Progenitor cell of endocrine pancreas (in vitro differentiated cells): ENCODE data around the gene DGKH. TPM values are rescaled to one million over a fixed set of nuclear protein-coding genes. Genes with fewer than 3 reads are reported as not detected.

ENCODE experiments used
- DNase-seq: peaks from one replicate; pipeline ENCODE4 v3.0.0; 2021; ENCODE audit warnings: low spot score; ENCODE audit not compliant: unreplicated experiment
- H3K27ac Mint-ChIP-seq: 2 replicates; pipeline ENCODE4 v1.8.0; 2021; ENCODE audit warnings: mild to moderate bottlenecking, moderate library complexity, mixed read lengths
- H3K27me3 Mint-ChIP-seq: 2 replicates; pipeline ENCODE4 v1.8.0; 2021; ENCODE audit warnings: mixed read lengths
- H3K36me3 Mint-ChIP-seq: 2 replicates; pipeline ENCODE4 v1.8.0; 2022; ENCODE audit warnings: mixed read lengths; ENCODE audit not compliant: insufficient read depth
- H3K4me1 Mint-ChIP-seq: 2 replicates; pipeline ENCODE4 v1.8.0; 2021; ENCODE audit warnings: low read depth, mixed read lengths
- H3K4me3 Mint-ChIP-seq: 2 replicates; pipeline ENCODE4 v1.8.0; 2021; ENCODE audit warnings: low read depth, mild to moderate bottlenecking, moderate library complexity, mixed read lengths
- H3K9me3 Mint-ChIP-seq: 2 replicates; pipeline ENCODE4 v1.8.0; 2021; ENCODE audit warnings: low read depth, mixed read lengths
- CTCF ChIP-seq: fragments of 200-600 bp; sonication (generic); IDR thresholded peaks from one replicate; pipeline ENCODE4 v1.5.0; 2021; ENCODE audit warnings: antibody characterized with exemption, mild to moderate bottlenecking; ENCODE audit not compliant: unreplicated experiment
- total RNA-seq: library from RNA; stranded (reverse); gene quantifications from 2 replicates; pipeline ENCODE4 v1.2.1, GENCODE V29; 2021

DGKH gene
- total RNA-seq, 1 donor from 2014 or later = 5.3 TPM

- H3K36me3 Mint-ChIP-seq = no peaks in the 10 kb centered on the region
- H3K9me3 Mint-ChIP-seq = peaks cover 3% of the 10 kb centered on the region
- TF ChIP-seq CTCF = no peak
- H3K27me3 Mint-ChIP-seq = no peaks in the 10 kb centered on the region
- no peak overlapping the region for H3K27ac Mint-ChIP-seq
- H3K4me3 Mint-ChIP-seq = no peak overlapping the region
- peaks cover 3% of the 10 kb centered on the region for H3K4me1 Mint-ChIP-seq
- no peak for DNase-seq
These were observed 51.7 kb downstream of the DGKH start for GRCh38 chr13:42099962-42100675.

GRCh38 chr13:42100960-42101359 lies 52.5 kb downstream of the DGKH start:
- DNase-seq = no peak
- Mint-ChIP-seq H3K27me3 (no peaks in the 10 kb centered on the region), H3K9me3 (peaks cover 3% of the 10 kb centered on the region), H3K27ac (no peak overlapping the region), H3K4me1 (peaks cover 3% of the 10 kb centered on the region), H3K36me3 (no peaks in the 10 kb centered on the region), H3K4me3 (no peak overlapping the region)
- no peak for TF ChIP-seq CTCF

- H3K4me1 Mint-ChIP-seq = peaks cover 3% of the 10 kb centered on the region
- DNase-seq = no peak
- H3K36me3 Mint-ChIP-seq = no peaks in the 10 kb centered on the region
- H3K4me3 Mint-ChIP-seq = no peak overlapping the region
- H3K27me3 Mint-ChIP-seq = no peaks in the 10 kb centered on the region
- peaks cover 3% of the 10 kb centered on the region for H3K9me3 Mint-ChIP-seq
- H3K27ac Mint-ChIP-seq = no peak overlapping the region
- no peak for TF ChIP-seq CTCF
These were observed 53.6 kb downstream of the DGKH start for GRCh38 chr13:42101821-42102585.

- Mint-ChIP-seq H3K36me3 (no peaks in the 10 kb centered on the region), H3K27me3 (no peaks in the 10 kb centered on the region), H3K9me3 (peaks cover 3% of the 10 kb centered on the region), H3K27ac (no peak overlapping the region), H3K4me3 (no peak overlapping the region), H3K4me1 (peaks cover 3% of the 10 kb centered on the region)
- TF ChIP-seq CTCF = no peak
- DNase-seq = no peak
These were observed 54.8 kb downstream of the DGKH start for GRCh38 chr13:42102961-42103865.

- Mint-ChIP-seq H3K27ac (no peak overlapping the region), H3K4me1 (peaks cover 3% of the 10 kb centered on the region), H3K27me3 (no peaks in the 10 kb centered on the region), H3K36me3 (no peaks in the 10 kb centered on the region), H3K4me3 (no peak overlapping the region), H3K9me3 (peaks cover 3% of the 10 kb centered on the region)
- no peak for DNase-seq
- TF ChIP-seq CTCF = no peak
These were observed 58.5 kb downstream of the DGKH start for GRCh38 chr13:42106998-42107397.
